Brain microvascular endothelial cell (primary cell): ENCODE results near the gene CCNI2.
"Not testable (repeated sequence)": the region's sequence is repeated elsewhere in the genome, so short reads cannot be mapped to it uniquely, and the experiment has no call there.

Source experiments
- DNase-seq: peaks from one replicate; pipeline ENCODE4 v3.0.0-alpha.2; 2020
- H3K27ac ChIP-seq: fragments of 250-450 bp; sonication (Bioruptor Pico); 2 replicates; pipeline ENCODE4 v1.5.1; 2020; ENCODE audit warnings: mild to moderate bottlenecking, moderate library complexity
- H3K27me3 ChIP-seq: fragments of 250-450 bp; sonication (Bioruptor Pico); replicated peaks from 2 replicates; pipeline ENCODE4 v1.5.1; 2020; ENCODE audit warnings: mild to moderate bottlenecking
- H3K36me3 ChIP-seq: fragments of 250-450 bp; sonication (Bioruptor Pico); replicated peaks from 2 replicates; pipeline ENCODE4 v1.5.1; 2020; ENCODE audit warnings: mild to moderate bottlenecking
- H3K4me3 ChIP-seq: 2 replicates; pipeline ENCODE4 v1.5.1; 2011; ENCODE audit warnings: low read depth, mild to moderate bottlenecking, control low read depth, low read length, moderate library complexity
- CTCF ChIP-seq: IDR thresholded peaks from 2 replicates; pipeline ENCODE4 v1.5.1; 2011; ENCODE audit warnings: low read depth, mild to moderate bottlenecking, moderate library complexity, low read length, control low read depth, inconsistent platforms; ENCODE audit errors: missing control alignments
- in situ Hi-C: cut with HindIII; loops from 2 replicates; pipeline ENCODE4 v1.10.0; 2017; ENCODE audit warnings: low sequenced_read_pairs, low pct_ligation_motif_present

The CCNI2 gene

GRCh38 chr5:132800545-132800944 is 53.3 kb downstream of the CCNI2 start:
- no peak for DNase-seq
- in situ Hi-C loops, result no loop called here
- Histone ChIP-seq H3K4me3 (no peak overlapping the region), H3K36me3 (no peaks in the 10 kb centered on the region), H3K27ac (no peak overlapping the region), H3K27me3 (no peaks in the 10 kb centered on the region)
- no peak for TF ChIP-seq CTCF

GRCh38 chr5:132802044-132802684 is 54.9 kb downstream of the CCNI2 start:
- H3K36me3 ChIP-seq, result no peaks in the 10 kb centered on the region
- no peak overlapping the region for H3K27ac ChIP-seq
- in situ Hi-C loops, result no loop called here
- no peak for DNase-seq
- H3K4me3 ChIP-seq, result no peak overlapping the region
- TF ChIP-seq CTCF, result no peak
- no peaks in the 10 kb centered on the region for H3K27me3 ChIP-seq

- H3K27me3 ChIP-seq, DNase-seq, in situ Hi-C loops, H3K36me3 ChIP-seq, H3K27ac ChIP-seq, H3K4me3 ChIP-seq: not testable (repeated sequence)
Observed at GRCh38 chr5:132802685-132803066, 55.5 kb downstream of the CCNI2 start.
